HepG2 (cell line): ENCODE measurements around the gene VPS13D. TPM values are rescaled to one million over a fixed set of nuclear protein-coding genes. Genes with fewer than 3 reads are reported as not detected.

Source experiments
- ATAC-seq: fragments of 200-7000 bp; cut with Tn5 transposase; 3 replicates; pipeline ENCODE4 v1.9.1; 2020; ENCODE audit warnings: mild to moderate bottlenecking, moderate library complexity
- BruUV-seq: library from RNA; stranded (reverse); fragments of 400-500 nt; replicated peaks from 2 replicates; lab custom pipeline; 2021; lab: Mats Ljungman, UMichigan
- CTCF ChIA-PET: fragments of 300-600 bp; formaldehyde crosslinking; extraction: SDS; loops from one replicate; lab custom pipeline; 2021; ENCODE audit warnings: low total read pairs, inconsistent platforms, low intra/inter-chr PET ratio; lab: Yijun Ruan, JAX
- POLR2A ChIA-PET: fragments of 350-600 bp; sonication (Branson Sonifier 250); formaldehyde crosslinking; loops from one replicate; lab custom pipeline; 2020; ENCODE audit warnings: antibody characterized with exemption, inconsistent platforms; lab: Yijun Ruan, JAX
- DNase-seq: peaks from one replicate; pipeline ENCODE4 v3.0.0-alpha.2; 2015; ENCODE audit warnings: low spot score
- FAIRE-seq: peaks from 3 replicates; lab custom pipeline; 2011; peaks lifted over from hg19 to GRCh38; lab: Jason Lieb, UNC
- H2AFZ ChIP-seq: one replicate; pipeline ENCODE4 v1.6.1; 2011; ENCODE audit warnings: low read length, inconsistent platforms
- H3K27ac ChIP-seq: fragments of 300-600 bp; 3 replicates; pipeline ENCODE4 v1.8.0; 2011; ENCODE audit warnings: mixed run types, mild to moderate bottlenecking, mixed read lengths, low read length, inconsistent platforms; ENCODE audit not compliant: insufficient read depth; ENCODE audit errors: extremely low read length
- H3K27me3 ChIP-seq, 2 experiments: fragments of 200-600 bp in 1 of 2; 2 replicates in 1 of 2; 3 replicates in 1 of 2; pipeline versions ENCODE4 v1.6.0 to v1.8.0; 2011; ENCODE audit warnings: low read length in 2 of 2, mild to moderate bottlenecking in 2 of 2, moderate library complexity in 2 of 2, inconsistent platforms in 1 of 2; ENCODE audit not compliant: insufficient read depth in 2 of 2, control insufficient read depth in 1 of 2
- H3K36me3 ChIP-seq, 2 experiments: fragments of 200-600 bp in 1 of 2; replicated peaks in 1 of 2; 2 replicates in 1 of 2; 3 replicates in 1 of 2; pipeline versions ENCODE4 v1.5.1 to v1.8.0; 2011; ENCODE audit warnings: low read length in 2 of 2, inconsistent platforms in 1 of 2; ENCODE audit not compliant: insufficient read depth in 2 of 2, control insufficient read depth in 1 of 2
- H3K4me1 ChIP-seq: 2 replicates; pipeline ENCODE4 v1.5.1; 2012; ENCODE audit warnings: low read length, inconsistent platforms; ENCODE audit not compliant: insufficient read depth
- H3K4me2 ChIP-seq: 2 replicates; pipeline ENCODE4 v1.6.0; 2011; ENCODE audit warnings: low read depth, low read length, inconsistent platforms
- H3K4me3 ChIP-seq, 3 experiments: fragments of 200-600 bp in 1 of 3; sonication (generic), shearing (Covaris generic) in 1 of 3; replicated peaks in 1 of 3; 2 replicates each; pipeline ENCODE4 v1.5.1; 2011 to 2016; ENCODE audit warnings: low read length in 3 of 3, inconsistent platforms in 2 of 3, low read depth in 2 of 3, mild to moderate bottlenecking in 2 of 3, control low read depth in 1 of 3, mixed read lengths in 1 of 3; ENCODE audit not compliant: insufficient read depth in 1 of 3
- H3K79me2 ChIP-seq: one replicate; pipeline ENCODE4 v1.6.1; 2011; ENCODE audit warnings: low read length, inconsistent platforms; ENCODE audit not compliant: insufficient read depth
- H3K9ac ChIP-seq: 2 replicates; pipeline ENCODE4 v1.6.0; 2011; ENCODE audit warnings: mild to moderate bottlenecking, low read depth, low read length, inconsistent platforms; ENCODE audit not compliant: insufficient read depth
- H3K9me3 ChIP-seq: 2 replicates; pipeline ENCODE4 v1.5.1; 2012; ENCODE audit warnings: mild to moderate bottlenecking, low read length
- H4K20me1 ChIP-seq: 2 replicates; pipeline ENCODE4 v1.6.0; 2011; ENCODE audit warnings: inconsistent platforms, mild to moderate bottlenecking, low read length, moderate library complexity; ENCODE audit not compliant: insufficient read depth
- E2F1 ChIP-seq: sonication (generic); formaldehyde crosslinking; IDR thresholded peaks from 2 replicates; pipeline ENCODE4 v1.5.0; 2020; ENCODE audit warnings: missing genetic modification reagents
- GATA4 ChIP-seq: sonication (generic); IDR thresholded peaks from 2 replicates; pipeline ENCODE4 v1.6.1; 2016; ENCODE audit warnings: antibody characterized with exemption, low read depth, borderline replicate concordance
- MBD4 ChIP-seq: IDR thresholded peaks from 2 replicates; pipeline ENCODE4 v1.6.1; 2012; ENCODE audit warnings: low read length, inconsistent platforms, borderline replicate concordance
- MEIS2 ChIP-seq: sonication (generic); formaldehyde crosslinking; IDR thresholded peaks from 2 replicates; pipeline ENCODE4 v1.9.0; 2021; ENCODE audit warnings: mild to moderate bottlenecking, missing genetic modification reagents
- MIER2 ChIP-seq: IDR thresholded peaks from 2 replicates; pipeline ENCODE4 v1.6.1; 2016; ENCODE audit warnings: missing biosample characterization, missing genetic modification reagents
- MTF1 ChIP-seq: sonication (generic); formaldehyde crosslinking; IDR thresholded peaks from 2 replicates; pipeline ENCODE4 v1.5.0; 2020; ENCODE audit warnings: missing genetic modification reagents
- MYPOP ChIP-seq: sonication (generic); formaldehyde crosslinking; IDR thresholded peaks from 2 replicates; pipeline ENCODE4 v1.8.1; 2023; ENCODE audit warnings: mild to moderate bottlenecking, moderate library complexity, missing genetic modification reagents
- RAD21 ChIP-seq: fragments of 450-650 bp; formaldehyde crosslinking; IDR thresholded peaks from 2 replicates; pipeline ENCODE4 v1.5.0; 2020; ENCODE audit warnings: mild to moderate bottlenecking
- SAFB2 ChIP-seq: sonication (generic); formaldehyde crosslinking; IDR thresholded peaks from 2 replicates; pipeline ENCODE4 v1.5.1; 2020; ENCODE audit warnings: missing genetic modification reagents, low read depth, mild to moderate bottlenecking, borderline replicate concordance
- SAP130 ChIP-seq: IDR thresholded peaks from 2 replicates; pipeline ENCODE4 v1.6.1; 2016; ENCODE audit warnings: low read depth
- SKIL ChIP-seq: sonication (generic); formaldehyde crosslinking; IDR thresholded peaks from 2 replicates; pipeline ENCODE4 v1.8.0; 2022; ENCODE audit warnings: missing genetic modification reagents, mild to moderate bottlenecking, moderate library complexity, borderline replicate concordance
- SP140L ChIP-seq: sonication (generic); formaldehyde crosslinking; IDR thresholded peaks from 2 replicates; pipeline ENCODE4 v1.4.0; 2020; ENCODE audit warnings: missing genetic modification reagents, borderline replicate concordance
- STAG1 ChIP-seq: sonication (generic); formaldehyde crosslinking; IDR thresholded peaks from 2 replicates; pipeline ENCODE4 v1.4.0; 2020; ENCODE audit warnings: missing genetic modification reagents
- SUZ12 ChIP-seq: fragments of 150-350 bp; IDR thresholded peaks from 2 replicates; pipeline ENCODE4 v1.6.1; 2014; ENCODE audit warnings: low read depth, low read length
- ZFP36L1 ChIP-seq: sonication (generic); formaldehyde crosslinking; IDR thresholded peaks from 2 replicates; pipeline ENCODE4 v1.8.0; 2022; ENCODE audit warnings: mild to moderate bottlenecking, missing genetic modification reagents, moderate library complexity
- ZNF138 ChIP-seq: sonication (generic); formaldehyde crosslinking; IDR thresholded peaks from 2 replicates; pipeline ENCODE4 v1.5.0; 2020; ENCODE audit warnings: mild to moderate bottlenecking, low read depth, missing genetic modification reagents
- ZNF362 ChIP-seq: sonication (generic); formaldehyde crosslinking; IDR thresholded peaks from 2 replicates; pipeline ENCODE4 v1.4.0; 2020; ENCODE audit warnings: missing genetic modification reagents, mild to moderate bottlenecking, borderline replicate concordance
- ZNF446 ChIP-seq: sonication (generic); formaldehyde crosslinking; IDR thresholded peaks from 2 replicates; pipeline ENCODE4 v1.5.0; 2020; ENCODE audit warnings: mild to moderate bottlenecking, missing genetic modification reagents
- ZNF747 ChIP-seq: sonication (generic); formaldehyde crosslinking; IDR thresholded peaks from 2 replicates; pipeline ENCODE4 v1.8.1; 2023; ENCODE audit warnings: missing genetic modification reagents, mild to moderate bottlenecking, borderline replicate concordance
- WGBS: methylation state at CpG from one replicate; pipeline ENCODE4 v1.1.6; 2017; ENCODE audit warnings: low lambda C conversion rate; 5-methylcytosine and 5-hydroxymethylcytosine counted together
- in situ Hi-C: cut with HindIII; loops from 2 replicates; pipeline ENCODE4 v1.10.0; 2017; ENCODE audit warnings: low pct_unique_long_range_greater_than_20kb; ENCODE audit not compliant: extremely low pct_ligation_motif_present
- intact Hi-C: fragments of 100-400 bp; cut with micrococcal nuclease; formaldehyde crosslinking; loops from one replicate; pipeline ENCODE4 v1.10.0; 2022; ENCODE audit not compliant: unreplicated experiment
- polyA plus RNA-seq, 8 experiments: library from polyadenylated mRNA; depleted of rRNA in 3 of 8; stranded (reverse) in 7 of 8; unstranded in 1 of 8; fragments of >200 nt; fragmentation: Illumina TruSeq in 4 of 8; extraction: Trizol in 4 of 8; gene quantifications; 2 replicates each; pipeline versions ENCODE4 v1.2.1 to v1.2.3, GENCODE V29; 2011 to 2016; ENCODE audit warnings: low read depth in 4 of 8, missing spikeins in 1 of 8, mixed read lengths in 1 of 8; ENCODE audit not compliant: insufficient read depth in 1 of 8
- total RNA-seq, 5 experiments: library from RNA; depleted of rRNA; stranded (reverse); fragments of >200 nt; fragmentation: Illumina TruSeq; extraction: Trizol; gene quantifications; 2 replicates each; pipeline ENCODE4 v1.2.3, GENCODE V29; 2016; ENCODE audit warnings: low read depth in 1 of 5

VPS13D gene
- total and polyA plus RNA-seq, 2 of the 13 experiments (the other 11 are each of a cell fraction or from before 2014, with no cell fraction given): 8.6 to 13.9 TPM

GRCh38 chr1:12314333-12314903, 84.6 kb downstream of the VPS13D start (continued):
- TF ChIP-seq GATA4: no peak
- no peak for TF ChIP-seq SAFB2 (CRISPR knock-in tag)
- TF ChIP-seq MTF1 (CRISPR knock-in tag): no peak
- 0 out of 2 replicates have a peak, but pooled peaks have one; percentile 37 for TF ChIP-seq RAD21
- TF ChIP-seq MIER2 (CRISPR knock-in tag): no peak
- TF ChIP-seq ZNF446 (CRISPR knock-in tag): no peak
- no peak for TF ChIP-seq SUZ12
- TF ChIP-seq SKIL (CRISPR knock-in tag): no peak
- TF ChIP-seq STAG1 (CRISPR knock-in tag): peak; percentile 85
- TF ChIP-seq SAP130 (CRISPR knock-in tag): no peak

GRCh38 chr1:12315146-12315545, 85.3 kb downstream of the VPS13D start:
- no peak overlapping the region for H3K4me3 ChIP-seq
- H3K36me3 ChIP-seq: peaks cover 8 to 34% of the 10 kb centered on the region in 2 experiments
- H3K4me2 ChIP-seq: no peak overlapping the region
- H3K27ac ChIP-seq: no peak overlapping the region
- ATAC-seq (no peak), FAIRE-seq (no peak), DNase-seq (no peak)
- no TSS peak for BruUV-seq
- no peaks in the 10 kb centered on the region for H3K9me3 ChIP-seq
- H3K27me3 ChIP-seq: no peaks in the 10 kb centered on the region
- WGBS: 95% methylated on average over 2 of the region's 2 CpGs
- POLR2A ChIA-PET: interaction anchor here (3.5 kb wide), 1 partner anchor 303 kb away, joined by 32 read pairs; the partner anchor contains the start of gene DHRS3
- intact Hi-C loops (loop anchor here (2.0 to 10.0 kb wide), 3 partner anchors 210 to 344 kb away; partner anchors contain the start of gene DHRS3), in situ Hi-C loops (loop anchor here (10.0 kb wide), 1 partner anchor 310 kb away; no protein-coding TSS in a partner anchor)
- no peak overlapping the region for H3K9ac ChIP-seq
- H3K79me2 ChIP-seq: no peaks in the 10 kb centered on the region
- CTCF ChIA-PET: interaction anchor here (2.4 to 3.3 kb wide), 2 partner anchors 304 to 344 kb away, joined by 17 to 25 read pairs; no protein-coding TSS in a partner anchor
- H3K4me1 ChIP-seq: peaks cover 5% of the 10 kb centered on the region
- H4K20me1 ChIP-seq: no peaks in the 10 kb centered on the region
- no peak overlapping the region for H2AFZ ChIP-seq
- TF ChIP-seq ZFP36L1 (CRISPR knock-in tag): no peak
- no peak for TF ChIP-seq ZNF138 (CRISPR knock-in tag)
- TF ChIP-seq ZNF747 (CRISPR knock-in tag): no peak
- no peak for TF ChIP-seq E2F1 (CRISPR knock-in tag)
- no peak for TF ChIP-seq MEIS2 (CRISPR knock-in tag)
- no peak for TF ChIP-seq ZNF362
- TF ChIP-seq SP140L (CRISPR knock-in tag): no peak
- no peak for TF ChIP-seq MYPOP
- TF ChIP-seq MBD4: no peak
